Fibroblast of villous mesenchyme (primary cell): ENCODE measurements around the gene C10orf67. TPM values are rescaled to one million over a fixed set of nuclear protein-coding genes. Genes with fewer than 3 reads are reported as not detected.
"Not testable (repeated sequence)": the region's sequence is repeated elsewhere in the genome, so short reads cannot be mapped to it uniquely, and the experiment has no call there.

Source experiments
- DNase-seq: peaks from one replicate; pipeline ENCODE4 v3.0.0-alpha.2; 2010; ENCODE audit warnings: low read depth
- H3K4me3 ChIP-seq: 2 replicates; pipeline ENCODE4 v1.5.1; 2011; ENCODE audit warnings: low read depth, mild to moderate bottlenecking, low read length
- CTCF ChIP-seq: IDR thresholded peaks from 2 replicates; pipeline ENCODE4 v1.5.1; 2012; ENCODE audit warnings: low read depth, mild to moderate bottlenecking, low read length; ENCODE audit not compliant: insufficient read depth
- total RNA-seq: library from RNA; depleted of rRNA; stranded (reverse); fragments of >200 nt; gene quantifications from 2 replicates; pipeline ENCODE4 v1.2.3, GENCODE V29; 2012

The C10orf67 gene
- total RNA-seq, 1 donor = under 0.01 TPM

- no peak overlapping the region for H3K4me3 ChIP-seq
- peak; percentile 88 for DNase-seq
- peak; percentile 65 for TF ChIP-seq CTCF
Observed at GRCh38 chr10:23314835-23315239, 29.8 kb downstream of the C10orf67 start.

- no peak for TF ChIP-seq CTCF
- no peak for DNase-seq
- H3K4me3 ChIP-seq = no peak overlapping the region
Observed at GRCh38 chr10:23311034-23311433, 33.6 kb downstream of the C10orf67 start.

GRCh38 chr10:23310404-23310803 lies 34.2 kb downstream of the C10orf67 start:
- DNase-seq = no peak
- TF ChIP-seq CTCF = no peak
- H3K4me3 ChIP-seq = no peak overlapping the region

- DNase-seq, H3K4me3 ChIP-seq: not testable (repeated sequence)
Observed at GRCh38 chr10:23299961-23300360, 44.6 kb downstream of the C10orf67 start.

- peak; percentile 62 for TF ChIP-seq CTCF
- DNase-seq = peak; percentile 32
- H3K4me3 ChIP-seq = no peak overlapping the region
Observed at GRCh38 chr10:23294638-23295247, 49.9 kb downstream of the C10orf67 start.

- no peak for TF ChIP-seq CTCF
- no peak overlapping the region for H3K4me3 ChIP-seq
- DNase-seq = no peak
Observed at GRCh38 chr10:23293973-23294590, 50.5 kb downstream of the C10orf67 start.

GRCh38 chr10:23293145-23293724 lies 51.4 kb downstream of the C10orf67 start:
- H3K4me3 ChIP-seq = no peak overlapping the region
- DNase-seq = peak; percentile 39
- peak; percentile 77 for TF ChIP-seq CTCF
